Measurements from ENCODE around the gene SYS1. TPM values are rescaled to one million over a fixed set of nuclear protein-coding genes. Genes with fewer than 3 reads are reported as not detected.

Gene SYS1
- total and polyA plus RNA-seq, 2 experiments from 2014 or later, result 20.0 to 28.0 TPM

DNA sequence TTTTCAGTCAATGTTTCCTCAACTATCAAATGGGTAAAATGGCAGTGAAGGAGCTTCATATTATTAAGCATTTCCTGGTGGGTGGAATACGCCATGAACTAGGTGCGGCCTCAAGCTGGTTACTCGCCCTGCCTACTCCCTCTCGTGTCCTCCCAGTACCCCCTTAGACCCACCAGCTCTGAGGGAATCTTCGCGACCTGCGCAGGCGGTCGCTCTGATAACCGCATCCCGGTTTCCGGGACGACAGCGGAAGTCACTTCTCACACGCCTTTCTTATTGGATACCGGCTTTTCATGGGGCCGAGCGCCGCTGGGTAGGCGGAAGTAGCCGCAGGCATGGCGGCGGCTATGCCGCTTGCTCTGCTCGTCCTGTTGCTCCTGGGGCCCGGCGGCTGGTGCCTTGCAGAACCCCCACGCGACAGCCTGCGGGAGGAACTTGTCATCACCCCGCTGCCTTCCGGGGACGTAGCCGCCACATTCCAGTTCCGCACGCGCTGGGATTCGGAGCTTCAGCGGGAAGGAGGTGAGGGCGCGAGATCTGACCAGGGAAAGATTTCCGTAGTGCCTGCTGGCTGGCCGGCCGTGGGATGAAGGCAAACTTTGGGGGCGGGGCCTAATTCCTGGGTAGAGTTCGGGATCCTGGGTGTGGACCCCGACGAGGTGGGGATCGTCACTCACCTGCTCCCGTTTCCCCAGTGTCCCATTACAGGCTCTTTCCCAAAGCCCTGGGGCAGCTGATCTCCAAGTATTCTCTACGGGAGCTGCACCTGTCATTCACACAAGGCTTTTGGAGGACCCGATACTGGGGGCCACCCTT, 53.1 kb downstream of the SYS1 start, which contains the start of gene PIGT:
PIGT (plus strand) TSS at position 320 of the 816 bp plus-strand sequence; CDS start at position 336, 16 bp downstream.
- Histone ChIP-seq H3K27me3 (no peaks in the 10 kb centered on the region), H3K4me1 (ENCODE audit: low read depth) (peaks cover 9% of the 10 kb centered on the region), H3K36me3 (peaks cover 10% of the 10 kb centered on the region), H3K27ac (peak within 1 kb of the TSS; percentile 60), H3K4me3 (peak within 1 kb of the TSS; percentile 78), H3K9me3 (ENCODE audit: low read depth) (no peaks in the 10 kb centered on the region)
- TF ChIP-seq, protein P1, sequence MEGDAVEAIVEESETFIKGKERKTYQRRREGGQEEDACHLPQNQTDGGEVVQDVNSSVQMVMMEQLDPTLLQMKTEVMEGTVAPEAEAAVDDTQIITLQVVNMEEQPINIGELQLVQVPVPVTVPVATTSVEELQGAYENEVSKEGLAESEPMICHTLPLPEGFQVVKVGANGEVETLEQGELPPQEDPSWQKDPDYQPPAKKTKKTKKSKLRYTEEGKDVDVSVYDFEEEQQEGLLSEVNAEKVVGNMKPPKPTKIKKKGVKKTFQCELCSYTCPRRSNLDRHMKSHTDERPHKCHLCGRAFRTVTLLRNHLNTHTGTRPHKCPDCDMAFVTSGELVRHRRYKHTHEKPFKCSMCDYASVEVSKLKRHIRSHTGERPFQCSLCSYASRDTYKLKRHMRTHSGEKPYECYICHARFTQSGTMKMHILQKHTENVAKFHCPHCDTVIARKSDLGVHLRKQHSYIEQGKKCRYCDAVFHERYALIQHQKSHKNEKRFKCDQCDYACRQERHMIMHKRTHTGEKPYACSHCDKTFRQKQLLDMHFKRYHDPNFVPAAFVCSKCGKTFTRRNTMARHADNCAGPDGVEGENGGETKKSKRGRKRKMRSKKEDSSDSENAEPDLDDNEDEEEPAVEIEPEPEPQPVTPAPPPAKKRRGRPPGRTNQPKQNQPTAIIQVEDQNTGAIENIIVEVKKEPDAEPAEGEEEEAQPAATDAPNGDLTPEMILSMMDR (IDR thresholded peaks at IDR 0.05; ENCODE audit: low read depth, low read length), result no peak
- peak; percentile 79 to 93 for DNase-seq (ENCODE audit: low read depth in 1 of 2, low spot score in 1 of 2)

DNA sequence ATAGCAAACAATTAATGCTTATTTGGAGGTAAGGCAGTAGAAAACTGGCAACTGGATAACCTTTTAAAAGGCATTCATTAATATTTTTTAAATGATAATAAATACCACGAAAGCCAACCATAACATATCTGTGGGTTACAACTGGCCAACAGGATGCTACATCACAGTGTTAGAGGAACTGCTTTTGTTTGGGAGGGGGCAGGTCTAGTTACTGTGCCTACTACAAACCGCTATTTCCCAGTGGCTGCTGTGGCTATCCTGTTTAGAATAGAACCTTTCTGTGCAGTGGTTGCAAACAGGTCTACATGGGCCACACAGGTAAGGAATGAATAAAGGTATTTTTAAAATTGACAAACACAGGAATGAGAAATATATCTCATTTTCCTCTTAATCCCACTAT, 54.0 kb downstream of the SYS1 start:
- Histone ChIP-seq H3K27me3 (no peaks in the 10 kb centered on the region), H3K9me3 (ENCODE audit: low read depth) (no peaks in the 10 kb centered on the region), H3K36me3 (peaks cover 15% of the 10 kb centered on the region), H3K4me3 (peak overlapping the region; percentile 78), H3K4me1 (ENCODE audit: low read depth) (peaks cover 9% of the 10 kb centered on the region), H3K27ac (no peak overlapping the region)
- TF ChIP-seq, protein P1 (IDR thresholded peaks at IDR 0.05; ENCODE audit: low read depth, low read length), result no peak
- DNase-seq (ENCODE audit: low read depth in 1 of 2, low spot score in 1 of 2), result no peak

Other genes with a start within 250 kb of the SYS1 start
- not detected in 2 replicates for gene WFDC5, start 248.0 kb upstream of the SYS1 start, total RNA-seq
- gene WFDC5, start 248.0 kb upstream of the SYS1 start, polyA plus RNA-seq, result not detected in 2 replicates
- gene WFDC12, start 238.7 kb upstream of the SYS1 start, total RNA-seq, result not detected in 2 replicates
- not detected in 2 replicates for gene WFDC12, start 238.7 kb upstream of the SYS1 start, polyA plus RNA-seq
- gene PI3, start 188.3 kb upstream of the SYS1 start, total RNA-seq, result not detected in 2 replicates
- not detected in 2 replicates for gene PI3, start 188.3 kb upstream of the SYS1 start, polyA plus RNA-seq
- gene SEMG1, start 156.1 kb upstream of the SYS1 start, total RNA-seq, result not detected in 2 replicates
- gene SEMG1, start 156.1 kb upstream of the SYS1 start, polyA plus RNA-seq, result not detected in 2 replicates
- gene SEMG2, start 141.8 kb upstream of the SYS1 start, total RNA-seq, result not detected in 2 replicates
- not detected in 2 replicates for gene SEMG2, start 141.8 kb upstream of the SYS1 start, polyA plus RNA-seq
- not detected in 2 replicates for gene SLPI, start 108.6 kb upstream of the SYS1 start, total RNA-seq
- 6.0 TPM in 1 of 2 replicates, not detected in the other for gene SLPI, start 108.6 kb upstream of the SYS1 start, polyA plus RNA-seq
- gene RBPJL, start 56.3 kb upstream of the SYS1 start, total RNA-seq, result not detected in 2 replicates
- not detected in 2 replicates for gene RBPJL, start 56.3 kb upstream of the SYS1 start, polyA plus RNA-seq
- not detected in 2 replicates for gene MATN4, start 54.9 kb upstream of the SYS1 start, total RNA-seq
- not detected in 2 replicates for gene MATN4, start 54.9 kb upstream of the SYS1 start, polyA plus RNA-seq
- 36.0 and 55.7 TPM in 2 replicates for gene SDC4, start 14.7 kb upstream of the SYS1 start, total RNA-seq
- 35.4 and 74.4 TPM in 2 replicates for gene SDC4, start 14.7 kb upstream of the SYS1 start, polyA plus RNA-seq
- gene TP53TG5, start 15.2 kb downstream of the SYS1 start, total RNA-seq, result 0.32 and 0.39 TPM in 2 replicates
- gene TP53TG5, start 15.2 kb downstream of the SYS1 start, polyA plus RNA-seq, result 3.5 and 3.8 TPM in 2 replicates
- 51.2 and 62.9 TPM in 2 replicates for gene DBNDD2, start 45.1 kb downstream of the SYS1 start, total RNA-seq
- gene DBNDD2, start 45.1 kb downstream of the SYS1 start, polyA plus RNA-seq, result 85.4 and 89.3 TPM in 2 replicates
- 84.6 and 87.4 TPM in 2 replicates for gene PIGT, start 53.0 kb downstream of the SYS1 start, total RNA-seq
- gene PIGT, start 53.0 kb downstream of the SYS1 start, polyA plus RNA-seq, result 150 and 156 TPM in 2 replicates
- 0.95 and 3.0 TPM in 2 replicates for gene WFDC2, start 106.6 kb downstream of the SYS1 start, total RNA-seq
- 7.5 and 8.5 TPM in 2 replicates for gene WFDC2, start 106.6 kb downstream of the SYS1 start, polyA plus RNA-seq
- not detected in 2 replicates for gene SPINT3, start 152.5 kb downstream of the SYS1 start, total RNA-seq
- not detected in 2 replicates for gene SPINT3, start 152.5 kb downstream of the SYS1 start, polyA plus RNA-seq
- not detected in 2 replicates for gene WFDC6, start 176.3 kb downstream of the SYS1 start, total RNA-seq
- not detected in 2 replicates for gene WFDC6, start 176.3 kb downstream of the SYS1 start, polyA plus RNA-seq
- not detected in 2 replicates for gene EPPIN, start 184.2 kb downstream of the SYS1 start, total RNA-seq
- gene EPPIN, start 184.2 kb downstream of the SYS1 start, polyA plus RNA-seq, result not detected in 2 replicates
- gene WFDC8, start 216.1 kb downstream of the SYS1 start, total RNA-seq, result not detected in 2 replicates
- not detected in 2 replicates for gene WFDC8, start 216.1 kb downstream of the SYS1 start, polyA plus RNA-seq

Measured in cardiac muscle cell (in vitro differentiated cells and primary cell).